ENCODE data around the gene PRPF6.

GRCh38 chr20:64025826-64026412 is 45.0 kb downstream of the PRPF6 start:
- TF ChIP-seq CTCF (IDR thresholded peaks at IDR 0.05 in 4 of 5, conservative IDR thresholded peaks at IDR 0.05 in 1 of 5): no peak
- no peak for TF ChIP-seq POLR2A (IDR thresholded peaks at IDR 0.05)

Data from gastrocnemius medialis (tissue), 4 donors.